GM18502 (cell line): Measurements from ENCODE around the gene CEP57L1.
"Not testable (repeated sequence)": the region's sequence is repeated elsewhere in the genome, so short reads cannot be mapped to it uniquely, and the experiment has no call there.

Source experiments
- ATAC-seq: cut with Tn5 transposase; IDR thresholded peaks from one replicate; pipeline ENCODE4 v1.9.1; 2021; ENCODE audit warnings: mild to moderate bottlenecking; ENCODE audit not compliant: unreplicated experiment, poor library complexity

Gene CEP57L1

DNA sequence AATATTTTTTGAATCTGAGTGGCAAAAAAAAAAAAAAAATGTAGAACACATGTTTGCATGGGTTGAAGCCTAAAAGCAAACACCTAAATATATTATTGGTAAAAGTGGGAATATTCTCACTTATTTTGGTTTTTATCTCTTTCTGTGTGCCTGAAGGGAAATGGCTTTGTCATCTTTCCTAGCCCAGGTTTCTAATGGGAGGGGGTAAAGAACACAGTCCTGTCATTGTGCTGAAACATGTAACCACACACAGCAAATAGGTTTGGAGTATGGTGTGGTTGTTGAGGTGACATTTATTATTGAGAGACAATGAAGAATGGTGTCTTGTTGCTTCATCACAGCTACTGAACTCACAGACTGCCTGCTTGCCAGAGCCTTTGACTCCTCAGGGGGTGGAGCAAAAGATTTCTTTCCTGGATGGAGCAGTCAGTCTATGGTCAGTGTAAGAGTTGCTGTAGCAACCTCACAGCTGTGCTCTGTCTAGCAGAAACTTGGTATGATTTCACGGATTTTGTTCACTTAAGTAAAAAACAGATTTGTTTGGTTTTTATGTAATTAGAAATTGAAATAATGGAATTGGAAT, 70.2 kb downstream of the CEP57L1 start:
- no peak for ATAC-seq

DNA sequence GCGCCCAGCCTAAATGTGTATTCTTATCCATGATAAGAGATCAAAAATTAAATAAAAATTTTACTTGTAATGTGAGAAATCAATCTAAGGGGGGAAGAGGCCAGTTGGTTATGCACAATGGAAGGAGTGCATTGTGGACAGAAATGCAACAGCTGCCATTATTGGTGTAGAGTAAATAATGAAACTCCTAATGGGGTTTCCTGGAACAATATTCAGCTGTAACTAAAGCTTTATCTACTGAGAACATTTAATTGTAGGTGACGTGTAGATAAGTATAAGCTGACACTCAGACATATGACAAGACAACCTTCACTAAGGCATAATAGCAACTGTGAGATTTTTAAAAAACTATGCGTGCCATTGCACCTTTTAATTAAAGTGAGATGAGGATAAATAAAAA, 71.4 kb downstream of the CEP57L1 start:
- ATAC-seq, result no peak

DNA sequence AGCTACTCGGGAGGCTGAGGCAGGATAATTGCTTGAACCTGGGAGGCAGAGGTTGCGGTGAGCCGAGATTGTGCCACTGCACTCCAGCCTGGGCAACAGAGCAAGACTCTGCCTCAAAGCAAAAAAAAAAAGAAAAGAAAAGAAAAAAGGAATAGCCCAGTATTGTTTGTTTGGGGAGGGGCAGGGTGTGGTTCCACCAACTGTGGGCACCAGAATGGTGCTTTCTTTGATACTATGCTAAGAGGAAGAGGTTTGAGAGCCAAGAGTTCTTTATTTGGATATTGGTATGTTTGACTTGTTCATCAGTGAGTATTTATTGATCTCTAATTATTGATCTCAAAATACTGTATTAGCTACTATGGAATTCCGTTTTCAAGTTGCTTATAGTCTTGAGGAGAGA, 72.3 kb downstream of the CEP57L1 start:
- ATAC-seq, result no peak

DNA sequence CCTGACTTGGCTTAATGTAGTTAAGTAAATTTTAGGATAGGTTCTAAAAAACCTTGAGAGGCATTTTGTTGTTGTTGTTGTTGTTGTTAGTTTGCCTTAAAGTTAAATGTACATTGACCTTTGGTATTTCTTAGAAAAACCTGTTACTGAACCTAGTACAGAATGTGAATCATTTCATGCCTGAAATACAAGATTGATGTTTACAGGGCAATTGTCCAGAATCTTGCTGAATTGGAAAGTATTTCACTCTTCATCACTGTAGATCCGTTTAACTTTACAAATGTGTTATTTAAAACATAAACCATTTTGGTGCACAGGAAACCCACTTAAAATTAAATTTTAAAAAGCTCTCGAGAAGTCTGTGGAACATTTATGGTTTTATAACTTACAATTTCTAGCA, 75.0 kb downstream of the CEP57L1 start:
- ATAC-seq, result no peak

DNA sequence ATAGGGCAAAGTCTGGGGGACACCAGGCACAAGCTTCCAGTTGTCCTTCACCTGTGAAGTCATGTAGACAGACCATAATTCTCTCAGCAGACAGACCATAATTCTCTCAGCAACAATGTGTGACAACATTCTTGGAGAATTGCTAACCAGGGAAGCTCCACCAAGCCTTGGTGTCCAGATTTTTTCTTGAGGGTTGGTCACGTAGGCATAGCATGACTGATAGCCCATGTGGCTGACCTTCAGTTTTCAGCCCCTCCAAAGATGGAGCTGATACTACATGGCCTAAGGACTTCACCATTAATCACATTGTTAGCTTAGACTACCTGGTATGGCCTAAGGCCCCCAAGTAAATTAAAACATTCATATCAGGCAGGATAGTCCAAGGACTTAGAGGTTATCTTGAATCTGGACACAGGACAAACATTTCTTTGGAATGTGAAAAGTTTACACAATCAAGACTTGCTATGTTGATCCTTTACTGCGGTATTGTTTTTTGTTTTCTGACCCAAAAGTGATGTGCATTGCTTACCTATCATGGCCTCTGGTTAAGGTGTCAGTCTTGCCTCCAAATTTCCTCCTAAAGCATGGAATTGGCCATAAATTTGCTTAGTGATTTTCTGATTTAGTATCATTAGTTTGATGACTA, 76.9 kb downstream of the CEP57L1 start:
- ATAC-seq, result no peak

DNA sequence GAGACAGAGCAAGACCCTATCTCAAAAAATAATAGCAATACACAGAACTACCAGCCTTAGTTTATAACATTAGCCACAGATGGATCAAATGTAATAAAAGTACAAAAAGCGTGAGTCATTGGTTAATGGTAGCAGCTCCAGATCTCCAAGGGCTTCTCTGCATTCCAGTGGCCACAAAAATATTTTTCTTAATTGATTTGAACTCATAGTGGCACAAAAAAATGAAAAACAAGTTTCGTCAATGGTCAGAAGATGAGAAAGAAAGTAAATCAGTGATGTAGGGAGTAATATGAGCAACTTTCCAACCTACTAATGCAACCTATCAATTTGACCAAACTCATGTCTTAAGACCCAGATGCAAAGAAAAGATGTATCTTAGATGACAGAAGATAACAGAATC, 79.6 kb downstream of the CEP57L1 start:
- ATAC-seq, result no peak

DNA sequence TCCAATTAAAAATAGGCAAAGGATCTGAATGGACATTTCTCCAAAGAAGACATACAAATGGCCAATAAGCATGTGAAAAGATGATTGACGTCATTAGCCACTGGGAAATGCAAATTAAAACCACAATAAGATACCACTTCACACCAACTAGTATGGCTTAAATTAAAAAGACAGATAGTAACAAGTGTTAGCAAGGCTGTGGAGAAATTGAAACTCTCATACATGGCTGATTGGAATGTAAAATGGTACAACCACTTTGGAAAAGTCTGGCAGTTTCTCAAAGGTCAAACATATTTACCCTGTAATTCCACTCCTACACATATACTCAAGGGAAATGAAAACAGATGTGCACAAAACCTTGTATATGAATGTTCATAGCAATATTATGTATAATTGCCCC, 83.6 kb downstream of the CEP57L1 start:
- ATAC-seq, result no peak

DNA sequence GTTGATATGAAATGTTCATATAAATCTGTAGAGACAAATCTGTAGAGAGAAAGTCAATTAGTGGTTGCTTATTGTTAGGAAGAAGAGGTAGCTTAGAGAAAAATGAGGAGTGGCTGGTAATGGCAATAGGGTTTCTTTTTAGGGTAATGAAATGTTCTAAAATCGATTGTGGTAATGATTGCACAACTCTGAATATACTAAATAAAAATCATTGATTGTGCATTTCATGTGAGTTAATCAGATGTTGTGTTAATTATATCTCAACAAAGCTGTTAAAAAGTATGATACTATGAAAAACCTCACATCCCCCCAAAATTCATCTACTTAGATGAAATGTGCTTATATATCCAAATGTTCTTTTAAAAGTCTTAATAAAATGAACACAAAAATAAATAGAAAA, 84.2 kb downstream of the CEP57L1 start:
- no peak for ATAC-seq

DNA sequence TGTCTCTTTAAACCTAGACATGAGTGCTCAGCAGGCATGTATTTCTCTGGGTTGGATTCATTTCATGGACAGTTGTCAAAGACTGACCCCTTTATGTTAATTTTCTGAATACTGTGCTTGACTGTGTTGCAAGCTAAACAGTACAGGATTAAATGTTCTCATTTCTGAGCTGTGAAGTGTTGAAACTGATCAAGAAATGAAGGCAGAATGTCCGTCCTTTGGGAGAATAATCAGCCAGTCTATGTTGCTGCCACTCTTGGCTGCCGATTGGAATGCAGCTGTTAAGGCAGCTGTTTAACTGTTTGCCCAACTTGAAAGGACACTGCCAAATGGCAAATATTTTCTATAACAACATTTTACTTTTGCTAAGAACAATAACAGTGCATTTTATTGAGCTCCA, 87.3 kb downstream of the CEP57L1 start:
- ATAC-seq, result no peak

DNA sequence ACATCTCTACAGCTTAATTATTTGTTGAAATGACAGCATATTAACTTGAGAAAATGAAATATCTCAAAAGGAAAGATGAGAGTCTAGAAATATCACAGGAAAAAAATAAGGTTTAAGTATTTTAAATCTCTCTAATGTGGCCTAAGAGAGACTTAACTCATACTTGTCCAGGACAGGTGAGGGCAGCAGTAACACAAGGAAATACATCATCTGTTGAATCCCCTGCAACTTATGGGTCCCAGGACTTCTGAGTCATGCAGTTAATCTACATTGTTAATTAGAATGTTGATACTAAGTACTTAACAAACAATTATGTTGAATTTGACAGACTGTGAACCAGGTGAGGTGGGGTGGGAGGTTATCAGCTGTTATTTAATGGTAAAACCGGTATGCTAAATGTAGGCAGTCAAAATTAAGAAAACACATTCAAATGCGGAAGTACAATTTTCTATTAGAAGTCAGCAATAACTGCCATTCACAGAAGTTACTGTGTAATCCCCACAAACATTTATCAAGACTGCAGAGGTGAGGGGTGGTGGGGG, 87.9 kb downstream of the CEP57L1 start:
- no peak for ATAC-seq

DNA sequence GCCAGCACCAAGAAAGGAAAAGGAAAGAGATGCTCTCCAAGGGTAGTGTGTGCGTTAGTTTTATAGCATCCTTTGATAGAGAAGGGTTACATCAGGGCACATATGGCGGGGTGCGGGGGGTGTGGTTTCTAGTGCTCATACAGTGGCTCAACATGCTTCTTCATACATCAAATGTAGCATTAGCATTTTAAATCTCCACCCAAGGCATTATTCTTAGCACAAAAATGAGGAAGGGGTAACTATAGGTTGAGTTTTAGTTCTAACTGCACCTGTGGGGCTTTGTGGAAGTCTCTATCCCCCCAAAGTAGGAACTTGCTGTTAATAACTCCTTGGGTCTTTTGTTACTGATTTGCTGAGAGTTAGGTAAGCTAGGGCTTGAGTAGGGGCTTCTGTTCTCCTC, 89.3 kb downstream of the CEP57L1 start:
- no peak for ATAC-seq

DNA sequence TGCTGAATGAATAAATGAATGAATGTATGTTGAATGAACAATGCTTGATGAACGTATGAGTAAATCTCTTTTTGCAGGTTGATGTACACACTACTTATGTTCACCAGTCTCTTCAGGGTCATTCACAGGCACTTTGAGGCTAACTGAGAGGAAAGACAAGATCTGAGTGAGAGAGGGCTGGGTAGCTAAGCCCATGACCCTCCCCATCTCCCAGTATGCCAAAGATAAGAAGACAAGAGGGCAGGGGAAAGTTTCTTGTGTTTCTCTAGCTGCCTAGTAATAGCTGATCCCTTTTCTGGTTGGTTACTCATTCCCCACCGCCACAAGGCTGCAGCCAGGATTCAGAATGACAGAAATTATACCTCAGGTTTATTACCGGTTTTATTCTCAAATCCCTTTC, 90.7 kb downstream of the CEP57L1 start:
- no peak for ATAC-seq

DNA sequence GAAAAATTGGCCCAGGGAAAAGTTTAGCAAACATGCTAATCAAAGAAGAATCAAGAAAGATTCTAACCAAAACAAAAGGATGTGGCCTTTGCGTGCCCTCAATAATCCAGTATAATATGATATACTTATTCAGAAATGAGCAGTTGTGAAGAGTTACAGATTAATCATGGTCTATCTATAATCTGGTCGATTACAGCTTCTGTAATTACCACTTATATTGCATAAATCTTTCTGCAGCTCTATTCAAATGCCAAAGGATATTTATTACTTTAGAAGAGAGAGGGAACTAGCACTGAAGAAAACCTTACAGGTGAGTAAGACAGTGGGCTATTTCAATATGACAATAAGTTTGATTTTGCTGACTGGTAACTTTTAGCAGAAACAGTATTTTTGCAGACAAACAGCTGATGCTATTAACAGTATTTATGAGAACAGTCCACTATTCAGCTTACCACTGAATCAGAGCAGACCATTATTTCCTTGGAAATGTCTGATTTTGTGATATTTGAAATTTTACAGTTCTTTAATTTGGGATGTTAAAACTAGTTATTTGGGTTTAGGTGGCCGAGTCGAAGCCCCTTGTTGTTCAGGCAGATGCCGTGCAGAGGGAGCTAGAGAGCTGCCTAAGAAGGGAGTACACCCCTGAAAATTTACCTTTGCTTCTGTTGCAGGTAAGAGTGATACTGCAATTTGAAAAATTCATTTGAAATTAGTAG, 92.2 kb downstream of the CEP57L1 start:
- no peak for ATAC-seq

DNA sequence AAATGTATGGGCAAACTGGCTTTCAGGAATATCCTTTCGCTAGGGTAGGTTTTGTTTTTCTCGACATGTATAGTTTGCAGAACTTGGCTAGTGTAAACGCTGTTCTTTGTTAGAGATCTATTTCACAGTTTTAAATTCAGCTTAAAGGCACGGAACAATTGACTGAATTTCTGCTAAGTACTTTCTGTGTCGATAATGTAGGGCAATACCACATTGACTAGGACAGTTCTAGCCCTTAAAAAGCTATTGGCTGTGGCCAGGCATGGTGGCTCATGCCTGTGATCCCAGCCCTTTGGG, 92.8 kb downstream of the CEP57L1 start:
- ATAC-seq, result no peak

DNA sequence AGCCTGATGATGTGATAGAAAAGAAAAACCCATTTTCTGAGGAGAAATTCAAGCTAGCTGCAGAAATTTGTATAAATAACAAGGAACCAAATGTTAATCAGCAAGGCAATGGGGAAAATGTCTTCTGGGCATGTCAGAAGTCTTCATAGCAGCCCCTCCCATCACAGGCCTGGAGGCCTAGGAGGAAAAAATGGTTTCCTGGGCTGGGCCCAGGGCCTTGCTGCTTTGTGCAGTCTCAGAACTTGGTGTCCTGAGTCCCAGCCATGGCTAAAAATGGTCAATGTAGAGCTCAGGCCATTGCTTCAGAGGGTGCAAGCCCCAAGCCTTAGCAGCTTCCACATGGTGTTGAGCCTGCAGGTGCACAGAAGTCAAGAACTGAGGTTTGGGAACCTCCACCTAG, 96.1 kb downstream of the CEP57L1 start:
- ATAC-seq, result not testable (repeated sequence)

DNA sequence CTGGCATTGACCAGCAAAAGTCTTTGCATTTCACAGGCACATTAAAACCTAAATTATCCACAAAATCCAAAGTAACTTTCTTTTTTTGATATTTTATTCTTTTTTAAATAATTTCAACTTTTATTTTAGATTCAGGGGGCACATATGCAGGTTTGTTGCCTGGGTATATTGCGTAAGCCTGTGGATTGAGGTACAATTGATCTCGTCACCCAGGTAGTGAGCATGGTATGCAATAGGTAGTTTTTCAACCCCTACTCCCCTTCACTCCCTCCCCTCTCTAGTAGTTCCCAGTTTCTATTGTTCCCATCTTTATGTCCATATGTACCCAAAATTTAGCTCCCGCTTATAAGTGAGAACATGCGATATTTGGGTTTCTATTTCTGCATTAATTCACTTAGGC, 97.6 kb downstream of the CEP57L1 start:
- ATAC-seq, result no peak

DNA sequence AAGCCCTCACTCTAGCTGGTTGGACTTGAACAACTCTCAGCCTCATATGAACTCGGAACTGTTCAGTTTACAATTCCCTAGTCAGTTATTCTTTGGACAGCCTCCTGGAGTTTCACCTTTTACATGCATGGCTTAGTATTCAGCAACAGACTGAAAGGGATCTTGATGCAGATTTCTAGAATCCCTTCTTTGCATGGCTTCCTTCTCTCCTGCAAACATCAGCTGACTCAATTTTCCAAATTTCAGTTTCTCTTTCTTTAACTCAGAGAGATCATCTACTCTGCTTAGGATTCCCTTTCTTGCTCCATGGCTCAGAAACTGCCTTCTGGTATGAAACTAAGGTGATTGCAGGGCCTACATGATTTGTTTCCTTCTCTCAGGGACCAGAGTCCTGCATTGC, 99.6 kb downstream of the CEP57L1 start:
- ATAC-seq, result no peak

DNA sequence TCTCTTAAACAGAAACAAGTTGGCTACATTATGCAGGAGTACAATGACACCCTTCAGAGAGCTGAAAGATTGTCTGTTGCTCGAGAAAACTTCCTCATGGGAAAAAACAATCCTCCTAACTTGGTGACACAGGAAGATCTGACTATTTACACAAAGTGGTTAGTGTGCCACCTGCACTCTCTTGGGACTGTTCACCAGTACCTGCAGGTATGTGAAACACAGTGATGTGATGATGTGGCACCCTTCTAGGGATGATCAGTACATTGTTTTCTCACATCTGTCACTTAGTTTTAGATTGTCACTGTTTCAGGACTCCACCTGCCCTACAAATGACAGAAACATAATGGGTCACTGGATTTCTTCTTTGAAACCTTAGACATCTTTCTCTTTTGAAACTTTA, 101.8 kb downstream of the CEP57L1 start:
- no peak for ATAC-seq

DNA sequence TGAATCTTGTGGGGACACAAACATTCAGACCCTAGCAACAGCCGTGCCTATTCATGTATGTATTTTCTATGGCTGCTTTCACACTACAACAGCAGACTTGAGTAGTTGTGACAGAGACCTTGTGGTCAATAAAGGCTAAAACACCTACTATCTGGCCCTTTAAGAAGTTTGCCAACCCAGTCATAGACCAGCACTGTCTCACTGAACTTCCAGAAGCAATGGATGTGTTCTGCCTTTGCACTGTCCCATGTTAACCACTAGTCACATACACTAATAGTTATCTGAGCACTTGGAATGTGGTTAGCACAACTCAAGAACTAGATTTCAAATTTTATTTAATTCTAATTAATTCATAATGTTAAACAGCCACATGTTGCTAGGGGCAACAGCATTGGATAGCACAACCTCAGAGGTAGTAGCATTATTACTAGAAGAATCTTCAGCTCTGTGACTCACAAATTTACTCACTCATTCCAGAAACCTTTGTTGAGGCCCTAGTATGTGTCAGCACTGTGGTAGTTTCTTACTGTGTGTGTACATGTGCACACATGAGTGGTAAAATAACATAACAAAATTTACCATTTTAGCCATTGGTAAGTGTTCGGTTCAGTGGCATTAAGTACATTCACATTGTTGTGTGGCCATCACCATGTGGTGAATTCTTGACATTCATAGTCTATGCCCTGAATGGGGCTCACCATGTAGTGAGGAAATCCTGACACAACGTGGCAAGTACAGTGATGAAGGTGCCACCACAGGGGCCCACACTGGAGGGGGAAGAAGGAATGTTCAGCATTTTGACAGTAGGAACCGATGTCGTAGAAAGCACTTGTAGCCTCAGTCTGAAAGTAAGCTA, 107.3 kb downstream of the CEP57L1 start:
- no peak for ATAC-seq

DNA sequence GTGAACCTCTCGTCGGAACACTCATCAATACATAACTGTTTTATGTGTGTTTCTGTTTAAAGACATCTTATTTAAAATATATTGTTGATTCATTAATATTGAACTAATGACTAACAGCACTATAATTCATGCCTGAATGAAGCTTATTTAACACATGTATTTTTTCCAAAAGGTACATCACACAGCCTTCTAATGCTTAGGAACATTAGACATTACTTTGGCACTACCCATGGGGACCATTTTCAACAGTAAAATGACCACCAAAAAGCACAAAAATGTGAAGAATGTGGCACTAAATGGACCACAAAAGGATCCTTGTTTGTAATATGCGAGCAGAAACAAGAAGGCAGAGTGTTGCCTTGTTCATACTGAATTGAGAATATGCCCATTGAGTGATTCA, 109.2 kb downstream of the CEP57L1 start:
- ATAC-seq, result no peak

DNA sequence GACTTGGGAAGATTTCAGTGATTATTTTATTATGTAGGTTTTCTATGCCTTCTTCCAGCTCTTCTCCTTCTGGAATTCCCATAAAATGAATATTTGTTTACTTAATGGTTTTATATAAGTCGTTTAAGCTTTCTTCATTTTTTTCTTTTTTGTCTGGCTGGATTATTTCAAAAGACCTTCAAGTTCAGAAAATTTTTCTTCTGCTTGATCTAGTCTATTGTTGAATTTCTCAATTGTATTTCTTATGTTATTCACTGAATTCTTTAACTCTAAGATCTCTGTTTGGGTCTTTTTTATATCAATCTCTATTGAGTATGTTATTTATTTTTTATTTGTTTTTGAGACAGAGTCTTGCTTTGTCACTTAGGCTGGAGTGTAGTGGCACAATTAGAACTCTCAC, 117.4 kb downstream of the CEP57L1 start:
- no peak for ATAC-seq
